ENCODE measurements around the gene RFT1.
"Not testable (repeated sequence)": the region's sequence is repeated elsewhere in the genome, so short reads cannot be mapped to it uniquely, and the experiment has no call there.

Gene RFT1

DNA sequence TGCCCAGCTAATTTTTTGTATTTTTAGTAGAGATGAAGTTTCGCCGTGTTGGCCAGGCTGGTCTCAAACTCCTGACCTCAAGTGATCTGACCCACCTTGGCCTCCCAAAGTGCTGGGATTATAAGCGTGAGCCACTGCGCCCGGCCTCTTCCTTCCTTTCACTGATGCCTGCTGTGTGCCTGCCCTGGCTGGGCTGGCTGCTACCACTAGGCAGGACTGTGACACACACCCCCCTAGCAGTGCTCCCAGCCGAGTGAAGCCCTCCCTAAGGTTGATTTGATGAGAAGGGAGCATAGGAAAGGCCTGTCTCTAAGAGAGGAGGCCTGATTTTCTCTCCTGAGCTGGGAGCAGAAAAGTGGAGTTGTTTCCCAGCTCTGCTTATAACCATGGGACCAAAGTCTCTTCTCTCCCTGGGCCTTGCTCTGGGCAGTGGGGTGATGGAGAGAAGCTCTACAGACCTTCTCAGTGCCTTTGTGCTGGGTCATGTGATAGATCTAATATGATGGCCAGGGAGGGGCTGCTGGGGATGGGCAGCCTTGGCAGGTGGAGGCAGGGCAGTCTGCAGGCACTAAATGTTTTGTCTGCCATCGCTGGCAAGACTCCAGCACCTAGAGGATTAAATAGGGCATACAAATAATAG is 64.3 kb downstream of the RFT1 start:
- DNase-seq (ENCODE audit: low spot score): no peak

DNA sequence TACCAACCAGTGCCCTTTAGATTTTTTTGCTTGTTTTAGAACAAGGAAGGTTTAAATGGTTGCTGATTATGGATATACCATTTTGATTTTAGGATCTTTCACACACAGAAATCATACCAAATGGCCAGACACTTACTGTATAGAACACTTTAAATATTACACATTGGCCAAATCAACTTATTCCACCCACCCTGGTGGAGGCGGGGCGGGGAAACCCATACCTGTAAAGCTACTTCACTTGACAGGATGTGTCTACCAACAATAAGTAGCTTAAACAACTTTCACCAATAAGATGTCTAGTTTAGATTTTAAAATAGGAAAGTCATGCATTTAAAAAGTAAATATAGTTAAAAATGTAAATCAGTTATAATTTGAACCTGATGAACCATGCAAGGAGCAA is 67.3 kb downstream of the RFT1 start:
- no peak for DNase-seq (ENCODE audit: low spot score)

DNA sequence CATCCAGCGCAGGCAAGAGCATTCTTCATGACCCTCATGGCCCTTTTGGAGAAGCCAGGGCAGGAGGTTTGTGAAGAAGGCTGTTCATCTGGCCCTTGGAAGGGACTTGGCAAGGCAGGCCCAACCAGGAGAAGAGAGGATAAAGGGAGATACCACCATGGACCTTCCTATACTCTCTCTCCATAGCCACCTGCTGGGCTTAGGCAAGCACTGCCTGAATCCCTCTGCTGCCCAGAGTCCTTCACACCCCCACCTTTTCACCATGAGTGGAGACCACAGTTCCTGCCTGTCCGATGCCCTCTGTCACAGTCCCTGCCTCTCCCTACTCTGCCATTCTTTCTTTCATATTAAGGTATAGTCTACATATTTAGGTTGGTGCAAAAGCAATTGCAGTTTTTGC is 73.8 kb downstream of the RFT1 start:
- peak; percentile 62 for DNase-seq (ENCODE audit: low spot score)

DNA sequence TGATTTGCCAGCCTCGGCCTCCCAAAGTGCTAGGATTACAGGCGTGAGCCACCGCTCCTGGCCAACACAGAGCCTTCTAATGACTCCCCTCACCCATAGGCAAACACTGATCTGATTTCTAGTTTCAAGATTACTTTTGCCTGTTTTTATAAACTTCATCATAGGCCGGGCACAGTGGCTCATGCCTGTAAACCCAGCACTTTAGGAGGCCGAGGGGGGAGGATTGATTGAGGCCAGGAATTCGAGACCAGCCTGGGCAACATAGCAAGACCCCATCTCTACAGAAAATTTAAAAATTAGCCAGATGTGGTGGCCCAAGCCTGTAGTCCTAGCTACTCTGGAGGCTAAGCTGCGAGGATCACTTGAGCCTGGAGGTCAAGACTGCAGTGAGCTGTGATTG is 76.0 kb downstream of the RFT1 start:
- not testable (repeated sequence) for DNase-seq (ENCODE audit: low spot score)

DNA sequence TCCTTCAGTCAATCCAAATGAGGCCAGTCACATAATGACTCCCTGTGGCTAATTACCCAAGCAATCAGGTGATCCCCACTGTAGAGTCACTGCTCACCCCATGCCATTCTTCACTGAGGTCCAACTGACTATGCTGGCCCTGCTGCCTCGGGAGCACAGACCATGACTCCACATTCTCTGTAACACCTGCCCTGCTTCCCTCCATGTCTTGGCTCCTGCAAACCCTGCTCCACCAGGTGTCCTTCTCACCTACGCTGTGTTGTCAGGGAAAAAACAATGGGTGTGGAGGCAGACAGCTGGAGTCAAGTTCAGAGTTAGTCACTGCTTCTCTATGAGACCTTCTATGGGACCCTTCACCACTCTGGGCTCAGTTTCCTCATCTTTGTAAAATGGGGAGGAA is 78.3 kb downstream of the RFT1 start:
- no peak for DNase-seq (ENCODE audit: low spot score)

DNA sequence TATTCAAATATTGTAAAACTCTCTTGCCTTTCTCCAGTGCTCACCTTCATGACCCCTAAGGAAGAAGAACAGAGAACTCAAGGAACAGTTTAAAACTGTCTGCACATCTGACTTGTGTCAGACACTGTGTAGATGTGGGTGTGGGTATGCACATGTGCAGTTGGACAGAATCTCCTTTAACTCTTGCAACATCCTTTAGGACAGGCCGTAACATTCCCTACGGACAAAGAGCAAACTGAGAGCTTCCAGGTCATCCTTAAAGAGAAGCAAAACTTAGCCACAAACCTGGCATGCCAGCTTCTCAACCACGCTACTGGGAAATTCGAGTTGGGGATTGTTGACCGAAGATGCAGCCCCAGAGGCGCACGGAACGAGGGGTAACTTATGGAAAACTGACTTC is 80.2 kb downstream of the RFT1 start:
- no peak for DNase-seq (ENCODE audit: low spot score)

DNA sequence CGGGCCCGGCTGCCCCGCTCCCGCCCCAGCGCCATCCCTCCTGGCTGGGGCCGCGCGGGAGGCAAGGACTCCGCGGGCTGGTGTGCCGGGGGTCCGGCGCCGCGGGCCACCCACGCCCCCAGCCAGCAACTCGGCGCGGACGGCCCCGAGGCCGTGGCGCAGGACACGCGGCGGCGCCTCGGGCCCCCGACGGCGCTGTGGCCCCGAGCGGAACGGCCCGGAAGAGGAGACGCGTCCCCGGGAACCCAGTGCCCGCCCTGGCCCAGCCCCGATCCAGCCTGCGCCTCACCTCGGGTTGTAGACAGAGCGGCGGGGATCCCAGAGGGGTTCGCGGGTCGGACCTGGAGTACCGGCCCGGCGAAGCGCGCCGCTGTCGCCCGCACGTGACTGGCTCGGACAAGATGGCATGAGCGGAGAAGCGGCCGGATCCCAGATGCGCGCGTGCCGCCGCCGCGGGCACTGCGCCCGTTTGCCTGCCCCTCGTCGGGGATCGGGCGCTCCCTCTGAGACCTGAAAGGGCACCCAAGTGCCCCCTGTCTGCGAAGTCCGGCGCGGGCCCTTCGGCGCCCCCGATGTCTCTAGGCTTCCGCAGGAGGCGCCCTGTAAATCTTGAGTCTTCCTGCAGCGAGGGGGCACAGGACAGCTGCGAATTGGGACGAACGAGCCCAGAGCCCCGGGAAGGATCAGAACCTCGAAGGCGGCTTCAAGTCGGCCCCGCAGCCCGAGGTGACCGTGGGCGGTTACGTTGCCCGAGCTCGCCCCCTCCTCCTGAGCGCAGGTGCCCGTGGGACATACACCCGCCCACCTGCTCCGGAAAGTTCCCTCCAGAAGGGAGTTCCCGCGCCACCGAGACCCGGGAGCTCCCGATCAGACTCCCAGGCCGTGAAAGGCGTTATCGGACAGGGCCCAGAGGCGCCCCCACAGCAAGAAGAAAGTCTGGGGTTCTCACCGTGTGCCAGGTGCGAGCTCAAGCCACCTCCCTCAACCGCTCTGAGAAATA is 83.8 kb downstream of the RFT1 start:
- peak; percentile 87 for DNase-seq (ENCODE audit: low spot score)

DNA sequence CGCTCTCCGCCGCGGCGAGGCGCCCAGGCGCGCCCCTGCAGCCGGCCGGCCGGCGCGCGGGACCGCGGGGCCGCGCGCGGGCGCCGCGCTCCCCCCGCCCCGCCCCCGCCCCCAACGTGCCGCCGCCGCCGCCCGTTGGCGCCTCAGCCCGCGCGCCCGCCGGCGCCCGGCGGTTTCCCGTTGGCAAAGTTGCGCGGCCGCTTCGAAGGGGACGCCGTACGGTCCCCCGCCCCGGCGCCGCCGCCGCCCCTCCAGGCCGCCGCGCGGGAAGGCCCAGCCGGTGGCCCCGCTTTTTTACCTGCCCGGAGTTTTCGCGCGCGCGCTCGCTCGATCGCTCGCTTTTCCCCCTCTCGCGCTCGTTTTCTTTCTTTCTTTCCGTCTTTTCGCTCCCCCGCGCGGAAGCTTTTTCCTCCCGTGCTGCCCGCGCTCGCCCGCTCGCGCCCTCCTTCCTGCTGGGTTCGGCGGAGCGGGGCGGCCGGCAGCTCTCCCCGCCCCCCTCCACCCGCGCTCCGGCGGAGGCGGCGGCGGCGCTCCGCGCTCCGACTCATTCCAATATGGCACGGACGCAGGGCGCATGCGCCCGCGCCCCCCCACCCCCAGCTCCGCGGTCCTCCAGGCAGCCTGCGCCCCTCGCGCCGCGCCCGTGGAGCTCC is 84.6 kb downstream of the RFT1 start, which contains the start of gene SFMBT1:
Gene SFMBT1 (minus strand): TSS at position 556 of the 653 bp plus-strand sequence. CDS start 76,945 bp downstream, outside the sequence.
- peak; percentile 74 for DNase-seq (ENCODE audit: low spot score)

DNA sequence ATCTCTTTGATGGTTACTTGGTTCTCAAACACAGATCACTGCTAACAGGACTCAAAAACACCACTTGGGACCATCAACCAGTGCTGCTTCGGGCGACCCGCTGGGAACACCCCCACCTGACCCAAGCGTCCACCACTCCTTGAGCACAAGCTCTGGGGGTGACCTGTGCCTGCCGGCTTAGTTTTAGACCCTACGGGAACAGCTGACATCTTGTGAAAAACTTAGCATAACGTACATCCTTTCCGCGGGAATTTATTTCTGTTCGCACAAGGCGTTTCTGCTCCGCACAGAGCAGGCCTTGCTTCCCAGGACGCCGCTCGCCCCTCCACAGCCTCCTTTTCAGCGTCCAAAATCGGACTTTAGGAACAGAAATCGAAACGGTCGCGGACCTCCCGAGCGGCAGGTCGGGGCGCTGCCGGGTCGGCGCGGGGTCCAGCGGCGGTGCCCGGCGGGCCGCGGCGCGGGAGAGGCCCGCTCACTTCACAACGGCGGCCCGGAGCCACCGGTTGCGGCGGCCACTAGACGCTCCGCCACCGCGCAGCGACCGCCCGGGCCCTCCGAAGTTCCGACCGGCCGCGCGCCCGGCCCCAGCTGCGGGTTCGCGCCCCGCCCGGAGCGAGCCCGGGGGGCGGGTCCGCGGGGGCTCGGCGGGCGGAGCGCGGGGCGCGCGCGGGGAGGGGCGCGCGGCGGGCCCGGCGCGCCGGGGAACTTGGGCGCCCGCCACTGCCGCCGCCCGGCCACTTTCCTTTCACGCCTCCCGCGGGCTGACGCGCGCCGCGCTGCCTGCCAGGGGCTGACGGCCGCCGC is 85.3 kb downstream of the RFT1 start:
- DNase-seq (ENCODE audit: low spot score): peak; percentile 71

DNA sequence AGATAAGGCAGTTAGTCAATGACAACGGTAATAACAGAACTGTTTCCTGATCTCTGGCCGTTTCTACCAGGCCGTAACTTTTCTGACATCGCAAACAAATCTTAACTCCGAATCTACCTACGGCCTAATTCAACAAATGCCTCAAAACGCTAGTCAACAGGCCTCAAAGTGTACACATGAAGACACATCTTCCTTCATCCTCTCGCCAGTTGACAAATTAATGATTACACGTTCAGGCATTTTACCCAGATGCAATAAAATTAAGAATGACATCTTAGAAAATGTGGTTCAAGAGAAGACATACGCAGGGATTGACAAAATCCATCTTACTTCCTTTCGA is 85.9 kb downstream of the RFT1 start:
- DNase-seq (ENCODE audit: low spot score): no peak

DNA sequence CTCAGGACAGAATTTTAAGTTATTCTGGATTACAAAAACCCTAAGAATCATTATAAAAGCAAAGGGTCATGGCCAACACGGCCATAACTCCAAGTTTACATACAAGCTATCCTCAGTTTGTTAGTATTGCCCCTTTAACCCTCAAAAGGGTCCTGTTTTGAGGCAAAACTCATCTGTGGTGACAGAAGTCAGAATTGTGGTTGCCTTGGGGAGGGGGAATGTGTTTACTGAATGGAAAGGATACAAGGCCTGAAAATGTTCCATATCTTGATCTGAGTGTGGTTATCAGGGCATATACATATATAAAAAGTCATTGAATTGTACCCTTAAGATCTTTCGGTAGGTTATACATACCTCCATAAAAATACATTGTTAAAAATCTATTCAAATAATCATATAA is 86.5 kb downstream of the RFT1 start:
- no peak for DNase-seq (ENCODE audit: low spot score)

DNA sequence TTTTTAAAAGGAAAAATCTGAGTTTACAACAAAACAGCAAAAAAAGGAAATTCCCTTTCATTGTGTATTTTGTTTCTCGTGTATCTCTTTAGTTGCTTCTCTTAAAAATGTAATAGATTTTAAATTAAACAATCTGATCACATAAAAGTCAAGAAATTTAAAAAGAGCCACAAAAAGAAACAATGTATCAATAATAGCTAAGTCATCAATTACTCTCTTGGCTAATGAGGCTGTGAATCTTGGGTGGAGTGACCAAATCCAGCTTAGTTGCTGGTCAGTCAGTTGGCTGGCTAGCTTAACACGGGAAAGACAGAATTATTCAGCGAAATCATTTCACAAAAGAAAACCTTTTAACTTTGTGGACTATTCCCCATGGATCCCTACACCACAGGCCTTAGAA is 87.6 kb downstream of the RFT1 start:
- DNase-seq (ENCODE audit: low spot score): no peak

DNA sequence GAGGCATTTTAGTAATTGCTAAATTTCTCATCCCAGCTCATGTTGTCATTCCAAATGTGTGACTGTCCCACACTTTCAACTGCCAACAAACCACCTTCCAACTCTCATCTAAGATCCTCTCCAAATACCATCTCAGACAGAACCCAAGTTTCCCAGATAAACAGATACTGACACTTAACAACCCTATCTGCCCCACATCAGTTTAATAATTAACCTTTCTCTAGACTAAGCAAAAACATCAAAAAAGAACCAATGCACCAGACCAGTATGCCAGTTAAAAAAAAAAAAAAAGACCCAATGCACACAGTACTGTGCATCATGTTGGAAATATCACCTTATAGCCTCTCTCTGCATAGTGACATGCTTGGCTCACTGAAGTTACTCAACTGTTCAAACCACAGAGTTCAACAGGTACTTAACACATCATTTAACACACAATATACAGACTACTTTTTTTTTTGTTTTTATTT is 89.8 kb downstream of the RFT1 start:
- no peak for DNase-seq (ENCODE audit: low spot score)

DNA sequence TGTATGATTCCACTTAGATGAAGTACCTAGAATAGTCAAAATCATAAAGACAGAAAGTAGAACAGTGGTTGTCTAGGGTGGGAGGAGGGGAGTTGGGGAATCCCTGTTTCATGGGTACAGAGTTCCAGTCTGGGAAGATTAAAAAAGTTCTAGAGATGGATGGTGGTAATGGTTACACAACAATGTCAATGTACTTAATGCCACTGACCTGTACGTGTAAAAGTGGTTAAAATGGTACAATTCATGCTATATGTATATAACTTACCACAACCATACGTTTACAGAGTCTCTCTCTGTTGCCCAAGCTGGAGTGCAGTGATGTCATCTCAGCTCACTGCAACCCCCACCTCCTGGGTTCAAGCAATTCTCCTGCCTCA is 90.9 kb downstream of the RFT1 start:
- no peak for DNase-seq (ENCODE audit: low spot score)

DNA sequence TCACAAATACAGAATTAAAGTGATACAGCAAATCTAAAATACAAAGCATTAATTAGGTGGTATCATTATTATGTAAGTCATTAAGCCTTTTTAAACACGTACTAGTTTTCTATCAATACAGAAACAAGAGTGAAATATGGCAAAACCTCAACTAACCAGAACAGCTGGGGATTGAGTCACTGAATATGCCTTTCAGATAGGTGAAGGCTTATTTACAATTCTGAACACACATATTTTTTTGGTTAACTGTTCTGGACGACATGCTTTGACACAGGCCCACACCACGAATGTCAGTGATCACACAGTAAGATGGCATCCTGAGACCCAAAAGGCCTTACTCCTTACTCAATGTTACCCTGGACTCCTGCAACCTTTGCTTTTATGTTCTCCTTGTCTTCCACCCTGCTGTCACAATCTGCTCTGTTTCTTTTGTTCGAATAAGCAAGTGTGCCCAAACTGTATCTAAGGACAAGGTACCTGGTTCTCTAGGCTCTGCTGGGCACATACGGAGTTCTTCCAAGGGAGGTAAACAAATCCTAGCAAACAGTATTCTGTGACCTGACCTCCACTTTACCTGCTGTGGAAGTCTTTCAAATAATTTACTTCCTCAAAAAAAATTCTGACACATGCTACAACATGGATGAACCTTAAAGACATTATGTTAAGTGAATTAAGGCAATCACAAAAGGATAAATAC is 91.4 kb downstream of the RFT1 start:
- no peak for DNase-seq (ENCODE audit: low spot score)

All from RKO (cell line).